ENCODE results near the gene RAI14. TPM values are rescaled to one million over a fixed set of nuclear protein-coding genes. Genes with fewer than 3 reads are reported as not detected.
"Not testable (repeated sequence)": the region's sequence is repeated elsewhere in the genome, so short reads cannot be mapped to it uniquely, and the experiment has no call there.

RAI14 gene
- polyA plus RNA-seq, 4 donors: 87.4 to 100 (median 95.0) TPM

- DNase-seq (ENCODE audit: low read depth in 4 of 4, low spot score in 2 of 4): no peak
These were observed 102.4 kb downstream of the RAI14 start for GRCh38 chr5:34758514-34758913.

GRCh38 chr5:34759213-34759612 is 103.1 kb downstream of the RAI14 start:
- DNase-seq (ENCODE audit: low read depth in 4 of 4, low spot score in 2 of 4): not testable (repeated sequence)

DNA sequence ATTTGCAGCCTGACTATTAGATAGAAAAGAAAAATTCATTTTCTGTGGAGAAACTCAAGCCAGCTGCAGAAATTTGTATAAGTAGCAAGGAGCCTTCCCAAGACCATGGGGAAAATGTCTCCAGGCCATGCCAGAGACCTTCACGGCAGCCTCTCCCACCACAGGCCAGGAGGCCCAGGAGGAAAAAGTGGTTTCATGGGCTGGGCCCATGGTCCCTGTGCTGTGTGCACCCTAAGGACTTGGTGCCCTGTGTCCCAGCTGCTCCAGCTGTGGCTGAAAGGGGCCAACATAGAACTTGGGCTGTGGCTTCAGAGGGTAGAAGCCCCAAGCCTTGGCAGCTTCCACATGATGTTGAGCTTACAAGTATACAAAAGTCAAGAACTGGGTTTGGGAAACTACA is 109.5 kb downstream of the RAI14 start:
- DNase-seq (ENCODE audit: low read depth in 4 of 4, low spot score in 2 of 4): no peak

- no peak for DNase-seq (ENCODE audit: low read depth in 4 of 4, low spot score in 2 of 4)
These were observed 111.1 kb downstream of the RAI14 start for GRCh38 chr5:34767180-34767579.

GRCh38 chr5:34770486-34770885 is 114.4 kb downstream of the RAI14 start:
- DNase-seq (ENCODE audit: low read depth in 4 of 4, low spot score in 2 of 4): no peak

DNA sequence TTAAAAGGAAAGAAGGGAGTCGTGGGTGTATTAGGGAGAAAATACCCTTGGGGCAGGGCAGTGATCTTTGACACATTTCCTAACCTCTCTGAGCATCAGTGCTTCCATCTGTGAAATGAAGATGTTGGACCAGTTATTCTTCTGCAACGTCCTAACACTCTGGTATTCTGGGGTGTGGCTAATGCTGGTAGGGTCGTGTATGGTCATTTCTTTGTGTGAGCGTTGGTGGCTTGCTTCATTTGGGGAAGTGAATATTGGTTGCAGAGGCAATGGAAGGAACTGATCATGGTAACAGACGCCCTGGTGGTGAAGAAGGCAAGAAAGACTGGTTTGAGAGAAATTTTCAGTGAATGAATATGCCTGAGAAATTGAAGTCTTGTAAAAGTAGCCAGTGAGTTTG is 114.9 kb downstream of the RAI14 start:
- DNase-seq (ENCODE audit: low read depth in 4 of 4, low spot score in 2 of 4): no peak

GRCh38 chr5:34772267-34773098 is 116.4 kb downstream of the RAI14 start:
- DNase-seq (ENCODE audit: low read depth in 4 of 4, low spot score in 2 of 4): no peak

GRCh38 chr5:34774139-34774538 is 118.0 kb downstream of the RAI14 start:
- no peak for DNase-seq (ENCODE audit: low read depth in 4 of 4, low spot score in 2 of 4)

- not testable (repeated sequence) for DNase-seq (ENCODE audit: low read depth in 4 of 4, low spot score in 2 of 4)
These were observed 118.5 kb downstream of the RAI14 start for GRCh38 chr5:34774678-34775077.

- DNase-seq (ENCODE audit: low read depth in 4 of 4, low spot score in 2 of 4): no peak
These were observed 119.8 kb downstream of the RAI14 start for GRCh38 chr5:34775886-34776285.

DNA sequence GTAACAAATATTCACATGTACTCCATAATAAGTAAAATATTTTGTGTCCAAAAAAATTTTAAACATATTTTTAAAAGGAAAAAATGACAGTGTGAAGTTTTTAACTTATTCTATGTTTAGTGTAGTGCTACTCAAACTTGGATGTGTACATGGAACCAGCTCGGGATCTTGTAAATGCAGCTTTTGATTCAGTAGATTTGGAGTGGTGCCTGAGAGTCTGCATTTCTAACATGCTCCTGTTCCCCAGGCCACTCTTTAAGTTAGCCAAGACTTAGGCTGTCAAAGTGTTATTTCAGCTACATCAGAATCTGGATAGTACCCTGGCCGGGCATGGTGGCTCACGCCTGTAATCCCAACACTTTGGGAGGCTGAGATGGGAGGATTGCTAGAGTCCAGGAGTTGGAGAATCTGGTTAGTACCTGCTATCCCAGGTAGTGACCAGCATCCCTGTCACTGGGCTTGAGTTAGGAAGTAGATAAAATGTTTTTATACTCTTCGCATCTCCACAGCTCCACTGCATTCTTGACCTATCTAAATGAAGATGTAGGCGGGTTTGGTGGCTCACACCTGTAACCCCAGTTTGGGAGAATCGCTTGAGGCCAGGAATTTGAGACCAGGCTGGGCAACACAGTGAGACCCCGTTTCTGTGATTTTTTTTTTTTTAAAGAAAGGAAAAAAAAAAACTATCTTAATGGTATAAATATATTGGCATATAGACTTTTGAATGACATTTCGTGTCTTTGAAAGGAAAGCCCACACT is 122.1 kb downstream of the RAI14 start:
- DNase-seq (ENCODE audit: low read depth in 4 of 4, low spot score in 2 of 4): no peak

GRCh38 chr5:34783892-34784291 is 127.8 kb downstream of the RAI14 start:
- DNase-seq (ENCODE audit: low read depth in 4 of 4, low spot score in 2 of 4): not testable (repeated sequence)

- no peak for DNase-seq (ENCODE audit: low read depth in 4 of 4, low spot score in 2 of 4)
These were observed 130.9 kb downstream of the RAI14 start for GRCh38 chr5:34787035-34787434.

- DNase-seq (ENCODE audit: low read depth in 4 of 4, low spot score in 2 of 4): no peak
These were observed 132.9 kb downstream of the RAI14 start for GRCh38 chr5:34789021-34789531.

GRCh38 chr5:34789639-34790038 is 133.5 kb downstream of the RAI14 start:
- DNase-seq (ENCODE audit: low read depth in 4 of 4, low spot score in 2 of 4): no peak

- DNase-seq (ENCODE audit: low read depth in 4 of 4, low spot score in 2 of 4): no peak
These were observed 133.9 kb downstream of the RAI14 start for GRCh38 chr5:34790069-34790468.

DNA sequence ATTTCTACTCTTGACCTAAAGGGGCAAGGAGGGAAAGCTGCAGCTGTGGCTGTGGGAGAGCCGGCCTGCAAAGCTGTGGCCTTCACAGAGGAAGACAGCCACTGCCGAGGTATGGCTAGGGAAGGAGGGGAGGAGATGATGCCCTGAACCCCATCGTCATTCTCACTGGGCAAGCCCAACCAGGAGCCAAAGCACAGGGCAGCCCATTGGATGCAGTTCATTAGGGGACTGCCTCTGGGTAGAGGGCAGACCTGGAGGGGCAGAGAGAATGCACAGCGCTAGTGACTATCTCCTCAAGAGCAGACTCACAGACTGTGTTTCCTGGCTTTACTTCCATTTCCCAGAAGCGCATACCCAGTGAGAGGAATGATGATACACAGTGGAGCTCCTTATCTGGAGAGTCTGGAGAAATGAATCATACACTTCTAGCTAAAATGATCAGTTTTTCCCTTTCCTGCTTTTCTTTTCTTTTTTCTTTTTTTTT is 135.7 kb downstream of the RAI14 start:
- DNase-seq (ENCODE audit: low read depth in 4 of 4, low spot score in 2 of 4): no peak

- DNase-seq (ENCODE audit: low read depth in 4 of 4, low spot score in 2 of 4): no peak
These were observed 146.9 kb downstream of the RAI14 start for GRCh38 chr5:34802834-34803563.

DNA sequence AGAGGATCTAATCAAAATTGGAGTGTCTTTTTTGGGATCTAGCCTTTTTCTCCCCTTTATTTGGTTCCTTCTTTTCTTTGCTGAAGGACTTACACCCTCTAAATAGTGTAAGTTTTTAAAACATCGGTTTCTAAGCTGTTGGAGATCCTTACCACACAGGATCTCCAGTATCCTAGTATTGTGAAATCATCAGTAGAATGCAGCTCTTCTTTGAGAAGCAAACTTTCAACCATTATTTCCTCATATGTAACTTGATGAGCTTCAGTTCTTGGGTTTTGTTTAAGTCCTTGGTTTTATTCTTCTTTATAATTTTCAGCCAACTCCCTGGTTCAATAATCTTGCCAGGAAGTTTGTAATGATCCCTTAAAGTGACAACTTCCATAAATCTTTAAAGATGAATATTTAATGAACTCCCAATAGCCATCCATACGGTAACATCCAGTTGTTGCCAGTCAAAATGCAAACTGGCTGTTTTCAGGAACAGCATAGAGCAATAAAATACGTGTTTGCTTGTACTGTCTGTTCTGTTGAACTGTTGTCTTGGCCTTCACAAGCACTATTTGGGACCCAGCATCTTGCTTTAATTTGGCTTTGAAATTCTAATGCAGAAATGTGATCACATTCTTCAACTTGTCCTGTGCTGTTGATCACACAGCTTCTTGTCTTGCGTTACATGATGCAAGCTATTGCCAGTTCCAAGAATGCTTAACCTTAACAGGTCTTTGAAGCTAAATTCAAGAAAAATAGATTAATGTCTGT is 148.0 kb downstream of the RAI14 start:
- no peak for DNase-seq (ENCODE audit: low read depth in 4 of 4, low spot score in 2 of 4)

DNA sequence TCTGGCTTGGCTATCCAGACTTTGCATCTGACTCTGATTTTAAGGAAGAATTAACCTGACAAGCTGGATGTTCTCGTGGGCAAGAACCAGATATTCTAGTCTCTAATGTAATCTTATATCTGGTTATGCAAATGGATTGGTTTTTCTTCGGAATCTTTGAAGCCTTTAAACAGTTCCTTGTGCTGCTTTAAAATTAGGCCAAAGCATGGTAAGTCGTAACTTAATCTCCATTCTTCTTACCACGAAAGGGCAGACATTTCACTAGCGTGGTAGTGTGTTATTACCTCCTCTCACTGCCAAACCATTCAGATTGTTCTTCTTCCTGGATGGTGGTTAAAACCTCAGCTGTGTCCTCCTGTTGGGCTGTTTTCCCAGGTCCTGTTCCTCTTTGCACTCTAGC is 148.8 kb downstream of the RAI14 start:
- DNase-seq (ENCODE audit: low read depth in 4 of 4, low spot score in 2 of 4): no peak

Data from left renal cortex interstitium (tissue), 4 donors.